ENCODE data around the gene AGAP1.

The AGAP1 gene

DNA sequence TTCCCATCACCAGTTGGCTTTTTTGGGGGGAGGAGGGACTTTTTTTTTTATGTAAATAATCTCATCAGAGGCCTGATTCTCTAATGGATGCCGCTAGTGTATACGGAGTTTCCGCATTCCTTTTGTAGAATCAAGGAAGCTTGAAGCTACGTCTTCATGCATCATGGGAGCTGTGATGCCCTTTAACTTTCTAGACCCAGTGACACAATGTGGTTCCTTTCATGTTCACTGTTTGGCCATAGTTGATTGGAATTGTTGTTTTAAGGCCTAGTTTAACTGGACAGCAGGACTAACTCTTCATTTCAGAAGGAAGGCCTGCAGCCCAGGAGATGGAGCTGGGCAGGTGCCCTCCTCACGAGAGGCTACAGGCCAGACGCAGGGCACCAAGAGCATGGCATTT lies 287.9 kb downstream of the AGAP1 start:
- no peak for DNase-seq

DNA sequence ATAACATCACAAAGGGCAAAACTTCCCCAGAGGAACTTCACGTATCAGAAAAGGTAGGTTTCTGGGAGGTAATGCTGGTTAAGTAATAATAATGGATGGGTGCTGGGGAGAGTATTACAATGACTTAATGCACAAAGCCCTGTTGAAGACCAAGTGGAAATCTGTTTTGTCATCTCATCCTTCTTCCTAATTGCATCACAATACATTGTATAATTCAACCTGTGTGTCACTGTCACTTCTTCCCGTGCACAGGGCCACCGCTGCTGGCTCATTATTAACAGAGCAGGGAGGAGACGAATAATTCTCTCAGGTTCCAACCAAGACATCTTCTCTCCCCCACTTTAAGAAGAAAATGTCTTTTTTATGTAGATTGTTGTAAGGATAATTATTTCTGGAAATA lies 290.9 kb downstream of the AGAP1 start:
- no peak for DNase-seq

DNA sequence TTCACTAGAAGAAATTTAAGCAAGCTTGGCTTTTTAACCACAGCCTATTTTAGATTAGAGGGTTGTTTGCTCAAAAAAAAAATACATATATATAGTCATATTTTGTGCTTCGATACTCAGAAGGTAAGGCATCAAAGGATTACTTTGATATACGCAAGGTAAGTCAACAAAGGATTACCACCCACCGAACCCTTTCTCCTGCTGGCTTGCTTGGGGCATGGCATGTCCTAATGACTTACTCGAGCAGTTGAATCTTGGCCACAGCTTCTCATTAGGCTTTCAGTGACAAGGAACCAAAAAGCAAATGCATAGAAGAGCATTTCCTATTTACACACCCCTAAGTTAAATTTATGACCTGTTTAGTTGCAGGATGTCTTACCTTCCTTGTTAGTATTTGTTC lies 295.7 kb downstream of the AGAP1 start:
- no peak for DNase-seq

DNA sequence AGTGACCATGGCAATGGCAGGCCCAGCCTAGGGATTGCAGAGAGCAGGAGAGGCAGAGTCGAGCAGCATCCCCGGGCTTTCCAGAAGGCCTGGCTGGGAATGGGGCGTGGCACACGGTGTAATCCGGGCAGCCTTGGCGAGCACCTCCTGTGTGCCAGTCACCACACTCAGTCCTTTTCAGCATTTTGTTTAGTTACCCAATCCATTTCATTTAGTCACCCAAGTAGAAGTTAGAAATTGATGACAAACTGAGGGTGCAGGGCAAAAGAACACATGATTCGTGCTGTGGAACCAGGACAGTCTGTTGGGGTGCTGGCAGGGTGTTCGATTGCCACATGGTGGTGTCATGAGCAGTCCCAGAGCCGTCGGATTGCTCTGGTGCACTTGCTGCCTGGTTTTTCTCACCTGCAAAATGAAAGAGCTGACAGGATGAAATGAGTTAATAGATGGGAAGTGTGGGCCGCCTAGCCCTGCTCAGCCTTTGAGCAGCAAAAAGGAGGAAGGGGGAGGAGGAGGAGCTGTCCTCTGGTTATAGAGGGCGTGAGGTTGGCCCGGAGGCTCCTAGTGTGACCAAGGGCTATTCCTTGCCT lies 299.4 kb downstream of the AGAP1 start:
- DNase-seq, result peak; percentile 28

DNA sequence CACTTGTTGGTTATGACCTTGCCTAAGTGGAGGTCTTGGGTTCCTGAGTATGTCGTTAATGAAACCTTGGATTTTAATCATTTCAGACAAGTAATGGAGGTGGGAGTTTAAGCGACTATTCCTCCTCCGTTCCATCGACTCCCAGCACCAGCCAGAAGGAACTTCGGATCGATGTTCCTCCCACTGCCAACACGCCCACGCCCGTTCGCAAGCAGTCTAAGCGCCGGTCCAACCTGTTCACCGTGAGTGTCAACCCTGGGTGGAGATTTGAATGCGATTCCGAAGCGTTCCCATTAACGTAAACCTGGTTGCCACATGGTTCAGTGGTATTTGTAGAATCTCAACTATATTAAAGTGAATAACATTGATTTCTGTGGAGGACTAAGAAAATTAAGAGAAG lies 305.4 kb downstream of the AGAP1 start:
- no peak for DNase-seq

DNA sequence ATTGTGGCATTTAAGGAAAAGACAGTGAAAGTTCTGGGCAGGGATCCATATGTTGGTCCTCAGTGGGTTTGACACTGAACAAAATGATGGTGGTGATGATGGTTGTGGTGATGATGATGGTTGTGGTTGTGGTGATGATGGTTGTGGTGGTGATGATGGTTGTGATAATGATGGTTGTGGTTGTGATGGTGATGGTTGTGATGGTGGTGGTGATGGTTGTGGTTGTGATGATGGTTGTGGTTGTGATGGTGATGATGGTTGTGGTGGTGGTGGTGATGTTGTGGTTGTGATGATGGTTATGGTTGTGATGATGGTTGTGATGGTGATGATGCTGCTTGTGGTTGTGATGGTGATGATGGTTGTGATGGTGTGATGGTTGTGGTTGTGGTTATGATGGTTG lies 308.7 kb downstream of the AGAP1 start:
- no peak for DNase-seq

DNA sequence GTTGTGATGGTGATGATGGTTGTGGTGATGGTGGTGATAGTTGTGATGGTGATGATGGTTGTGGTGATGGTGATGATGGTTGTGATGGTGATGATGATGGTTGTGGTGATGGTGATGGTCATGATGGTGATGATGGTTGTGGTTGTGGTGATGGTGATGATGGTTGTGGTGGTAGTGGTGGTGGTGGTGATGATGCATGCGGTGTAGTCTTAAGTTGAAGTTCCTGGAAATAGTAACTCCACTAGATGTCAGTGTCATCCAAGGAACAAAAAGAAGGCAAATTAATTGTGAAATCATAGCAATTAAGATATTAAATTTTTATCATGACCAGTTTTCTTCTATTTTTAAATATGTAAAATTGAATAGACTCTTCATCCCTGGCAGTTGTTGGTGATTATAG lies 309.2 kb downstream of the AGAP1 start:
- no peak for DNase-seq

DNA sequence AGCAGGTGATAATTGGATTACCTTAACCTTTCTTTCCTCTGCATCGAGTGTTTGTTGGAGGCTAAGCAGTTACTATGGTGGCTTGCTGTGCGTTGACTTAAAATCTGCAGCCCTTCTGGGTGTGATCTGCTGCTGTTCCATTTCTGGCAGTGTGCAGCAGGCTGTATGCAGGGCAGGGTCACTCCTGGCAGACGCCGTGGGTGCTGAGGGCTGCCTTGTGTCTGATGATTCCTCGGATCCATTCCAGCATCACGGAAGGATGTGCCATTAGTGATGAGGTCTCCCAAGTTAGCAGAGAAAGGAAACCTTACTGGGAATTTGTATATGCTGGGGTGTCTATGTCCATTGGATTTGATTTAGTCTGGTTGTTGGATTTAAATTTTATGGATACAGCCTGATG lies 310.8 kb downstream of the AGAP1 start:
- DNase-seq, result no peak

DNA sequence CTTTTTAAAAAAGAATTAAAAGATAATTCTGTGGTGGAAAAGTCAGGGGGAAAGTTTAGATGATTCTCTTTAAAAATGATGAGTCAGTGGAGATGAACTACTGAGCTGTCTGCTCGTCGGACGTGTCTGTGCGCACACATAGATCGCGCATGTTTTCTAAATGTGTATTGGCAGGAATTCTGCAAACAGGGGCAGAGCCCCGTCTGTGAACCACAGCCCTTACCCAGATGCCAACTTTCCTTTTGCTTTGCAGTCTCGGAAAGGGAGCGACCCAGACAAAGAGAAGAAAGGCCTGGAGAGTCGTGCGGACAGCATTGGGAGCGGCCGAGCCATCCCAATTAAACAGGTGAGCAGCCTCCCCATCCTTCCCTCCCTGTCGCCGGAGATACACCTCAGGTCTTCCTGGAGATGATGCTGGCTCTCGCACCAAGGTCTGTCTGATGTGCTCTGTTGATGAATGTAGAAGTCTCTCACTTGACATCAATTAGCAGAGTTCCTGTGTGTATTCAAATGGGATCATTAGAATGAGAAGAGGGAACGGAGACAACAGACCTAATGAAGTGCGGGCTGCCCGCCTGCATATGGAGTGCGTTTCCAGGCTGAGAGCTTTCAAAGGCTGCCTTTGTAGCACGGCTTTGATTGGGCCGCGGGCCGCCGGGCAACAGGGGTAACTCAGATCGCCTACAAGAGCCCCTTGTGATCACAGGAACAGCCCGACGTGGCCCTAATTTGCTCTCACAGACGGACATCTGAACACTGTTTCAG lies 313.3 kb downstream of the AGAP1 start:
- DNase-seq, result no peak

DNA sequence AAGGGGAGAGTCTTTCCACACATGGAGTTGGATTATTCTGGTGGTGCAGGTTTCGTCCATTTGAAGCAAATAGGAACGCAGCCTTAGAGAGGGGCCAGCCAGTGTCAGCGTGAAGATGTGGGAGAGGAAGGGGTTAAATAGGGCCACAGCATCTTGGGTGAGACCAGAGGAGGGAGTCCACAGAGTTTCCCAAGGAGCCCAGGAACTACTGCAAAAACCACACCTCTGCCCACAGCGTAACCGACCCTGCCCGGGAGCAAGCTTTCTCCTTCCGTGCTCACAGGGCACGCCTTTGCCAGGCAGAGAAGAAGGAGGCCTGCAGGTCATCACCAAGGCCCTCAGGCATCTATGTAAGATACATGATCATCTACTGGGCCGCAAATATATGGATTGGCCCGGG lies 314.5 kb downstream of the AGAP1 start:
- no peak for DNase-seq

DNA sequence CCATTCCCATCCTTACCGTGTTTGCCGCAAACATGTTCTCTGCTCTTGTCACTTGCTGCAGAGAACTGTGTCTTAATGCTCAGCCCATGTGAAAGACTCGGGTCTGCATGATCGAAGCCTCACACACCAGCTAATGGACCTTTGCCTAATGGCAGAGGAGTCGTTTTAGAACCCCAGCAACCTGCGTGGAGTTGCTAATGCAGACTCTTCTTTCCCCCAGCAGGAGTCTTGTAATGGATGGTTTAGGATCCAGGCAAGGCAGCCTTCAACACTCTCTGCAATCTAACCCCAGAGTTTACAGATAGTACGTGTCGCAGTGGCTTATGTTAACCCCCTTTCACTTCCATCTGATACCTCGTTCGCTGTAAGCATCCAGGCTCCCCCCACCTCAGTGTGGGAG lies 316.4 kb downstream of the AGAP1 start:
- no peak for DNase-seq

DNA sequence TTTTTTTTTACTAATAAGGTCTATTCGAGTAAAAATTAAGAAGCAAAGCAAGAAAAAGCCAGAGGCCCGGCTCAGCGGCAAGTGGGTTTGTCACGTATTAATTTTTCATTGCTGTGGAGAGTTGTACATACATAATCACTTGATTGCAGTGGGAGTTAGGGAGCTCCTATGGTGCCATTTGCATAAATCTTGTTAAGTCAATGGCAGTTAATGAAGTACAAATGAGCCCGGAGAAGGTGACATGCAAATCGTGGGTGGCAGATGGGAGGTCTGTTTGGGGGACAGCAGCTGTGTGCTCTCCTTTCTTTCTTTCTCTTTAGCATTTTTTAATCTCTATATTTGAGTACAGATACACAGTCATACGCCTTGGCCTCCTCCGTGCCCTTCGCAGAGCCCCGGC lies 317.0 kb downstream of the AGAP1 start:
- DNase-seq, result no peak

DNA sequence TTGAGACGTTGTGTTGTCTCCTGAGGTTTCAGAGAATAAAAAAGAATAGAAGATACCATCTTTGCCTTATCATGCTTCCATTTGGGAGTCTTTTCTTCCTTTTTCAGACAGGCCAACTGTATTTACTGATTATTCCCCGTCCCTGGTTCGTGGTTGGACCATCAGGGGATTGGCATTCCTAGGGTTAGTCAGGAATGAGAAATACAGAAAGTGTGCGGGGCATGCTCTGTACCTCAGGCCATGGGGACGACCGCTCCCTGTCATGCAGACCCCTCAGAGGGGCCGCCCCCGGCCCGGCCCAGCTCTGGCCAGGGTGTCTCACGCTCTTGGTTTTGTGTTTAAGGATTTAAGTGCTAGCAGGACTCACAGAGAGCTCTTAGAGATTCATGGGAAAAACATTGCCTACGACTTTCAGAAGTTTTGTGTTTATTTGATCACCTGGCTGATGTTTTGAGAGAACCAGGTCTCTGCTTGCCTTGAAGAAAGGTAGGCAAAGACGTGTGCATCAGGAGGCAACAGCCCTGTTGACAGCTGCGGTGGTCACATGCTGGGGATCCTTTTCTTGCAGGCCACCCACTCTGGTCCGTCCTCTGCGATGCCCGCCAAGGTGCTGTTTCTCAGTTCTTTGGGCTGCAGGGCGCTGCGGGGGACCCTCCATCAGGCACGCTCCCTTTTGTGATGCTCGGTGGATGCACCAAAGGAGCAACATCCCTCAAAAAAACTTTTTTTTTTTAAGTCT lies 317.8 kb downstream of the AGAP1 start:
- no peak for DNase-seq

DNA sequence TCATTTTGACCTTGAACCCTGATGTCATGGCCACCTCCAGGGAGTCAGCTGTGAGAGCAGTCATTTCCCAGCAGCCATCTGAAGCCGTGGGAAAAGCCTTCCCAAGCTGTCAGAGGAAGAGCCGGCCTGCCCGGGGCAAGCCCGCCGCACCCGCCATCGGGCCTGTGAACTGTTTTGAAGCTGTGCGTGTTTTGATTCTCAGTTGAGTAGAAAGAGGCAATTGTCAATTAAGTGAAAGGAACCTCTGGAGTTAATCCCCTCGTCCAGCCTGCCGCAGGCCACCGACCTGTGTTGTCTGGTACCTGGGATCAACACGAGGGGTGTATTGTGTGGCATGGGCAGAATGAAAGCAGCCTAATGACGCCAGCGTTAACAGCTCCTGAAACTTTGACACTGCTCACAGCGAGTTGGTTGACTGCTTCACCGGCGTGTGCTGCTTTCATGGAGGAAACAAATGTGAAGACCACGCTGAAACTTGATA lies 318.4 kb downstream of the AGAP1 start:
- DNase-seq, result no peak

DNA sequence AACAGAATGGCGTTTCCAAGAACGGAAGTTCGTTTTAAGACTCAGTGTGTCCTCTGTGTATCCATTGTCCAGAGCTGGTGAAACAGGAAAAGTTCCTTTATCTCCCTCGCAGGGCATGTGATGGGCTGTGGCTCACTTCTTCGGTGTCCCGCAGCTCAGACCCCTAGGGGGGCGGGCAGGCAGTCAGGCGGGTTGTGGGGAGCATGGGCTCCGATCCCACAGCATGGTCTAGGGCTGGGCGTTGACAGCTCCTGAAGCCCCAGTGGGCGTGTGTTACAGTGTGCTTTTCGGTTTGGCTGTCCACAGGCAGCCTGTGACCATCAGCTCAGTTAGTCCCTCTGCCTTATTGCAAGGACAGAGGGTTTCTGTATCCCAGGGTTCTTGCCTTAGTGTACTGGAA lies 319.6 kb downstream of the AGAP1 start:
- no peak for DNase-seq

DNA sequence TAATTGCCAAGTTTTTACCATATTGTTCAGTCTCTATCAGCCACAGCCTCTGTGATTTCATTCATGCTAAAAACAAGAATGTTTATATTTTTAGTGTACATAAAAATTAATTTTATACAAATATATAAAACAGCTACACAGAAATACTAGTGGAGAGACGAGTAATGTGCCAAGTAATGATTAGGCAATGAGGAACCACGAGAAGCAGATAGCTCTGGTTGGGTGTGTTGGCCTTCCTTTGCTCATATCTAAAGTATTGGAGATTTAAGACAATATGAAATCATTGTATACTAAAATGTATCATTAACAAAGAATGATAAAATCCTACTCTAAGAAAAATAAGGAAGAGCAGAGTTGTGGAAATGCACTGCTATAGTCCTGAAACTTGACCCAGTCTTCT lies 326.7 kb downstream of the AGAP1 start:
- DNase-seq, result no peak

DNA sequence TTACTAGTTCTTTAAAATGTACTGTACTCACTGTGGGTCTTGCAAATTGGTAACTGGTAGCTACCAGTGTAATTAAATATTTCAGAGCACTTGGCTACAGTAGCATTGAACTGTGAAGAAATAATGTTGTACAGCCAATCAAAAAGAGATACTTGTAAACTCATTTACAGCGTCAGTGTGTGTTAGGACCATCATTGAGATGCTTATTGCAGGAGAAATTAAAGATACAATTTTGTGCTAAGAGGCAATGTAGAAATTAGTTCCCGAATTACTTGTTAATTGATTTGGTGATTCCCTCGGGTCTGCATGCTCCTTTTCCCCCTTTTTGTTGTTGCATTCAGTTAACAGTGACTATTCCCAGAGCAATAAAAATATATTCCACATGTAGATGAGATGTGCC lies 330.5 kb downstream of the AGAP1 start:
- no peak for DNase-seq

DNA sequence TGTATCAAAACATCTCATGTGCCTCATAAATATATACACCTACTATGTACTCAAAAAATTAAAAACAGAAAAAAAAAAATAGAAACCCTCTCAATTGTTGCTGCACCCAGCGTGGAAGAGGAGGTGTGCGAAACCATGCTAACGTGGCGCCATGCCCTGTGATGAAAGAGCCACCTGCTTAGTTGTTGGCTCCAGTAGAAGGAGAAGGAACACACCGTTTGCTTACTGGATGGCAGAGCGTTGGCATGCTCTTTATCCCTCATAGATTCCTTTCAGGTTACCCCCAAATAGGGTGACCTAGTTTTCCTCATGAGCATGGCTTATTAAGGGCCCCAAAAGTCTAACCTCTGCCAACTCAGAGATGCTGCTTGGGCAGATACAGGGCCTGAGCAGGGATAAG lies 332.1 kb downstream of the AGAP1 start:
- no peak for DNase-seq

DNA sequence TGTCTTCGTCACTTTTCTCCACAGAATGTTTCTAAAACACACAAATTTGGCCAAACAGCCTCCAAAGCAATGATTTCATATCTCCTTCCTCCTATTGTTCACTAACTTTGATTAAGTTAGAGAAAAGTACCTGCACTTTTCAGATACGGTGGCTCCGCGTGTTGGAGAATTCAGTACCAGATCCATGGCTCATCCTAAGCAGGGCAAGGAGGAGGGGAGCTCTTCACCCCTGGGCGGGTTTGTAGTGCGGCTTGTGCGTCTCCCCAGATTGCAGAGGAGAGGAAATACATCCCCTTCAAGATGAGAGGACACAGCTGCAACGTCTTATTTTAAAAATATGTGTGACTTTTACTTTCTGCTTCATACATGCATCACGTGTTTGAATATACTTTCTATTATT lies 333.0 kb downstream of the AGAP1 start:
- DNase-seq, result no peak

DNA sequence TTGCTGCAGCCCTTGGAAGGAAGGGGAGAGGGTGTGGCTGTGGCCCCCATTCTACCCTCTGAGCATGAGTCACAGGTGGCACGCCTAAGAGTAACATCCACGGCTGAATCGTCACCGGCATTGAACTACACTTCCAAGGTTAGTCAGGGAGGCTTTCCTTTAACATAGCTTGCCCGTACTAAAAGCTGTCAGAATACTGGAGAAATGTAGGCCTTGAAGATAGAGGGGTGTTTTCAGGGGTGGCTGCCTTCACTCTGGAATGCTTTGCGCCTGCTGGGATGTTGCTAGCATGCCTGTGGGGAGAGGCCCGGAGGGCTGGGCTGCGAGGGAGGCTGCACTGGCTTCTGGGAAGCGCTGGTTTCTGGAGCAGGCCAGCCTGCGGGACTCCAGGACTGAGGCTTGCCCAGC lies 333.7 kb downstream of the AGAP1 start:
- DNase-seq, result no peak

DNA sequence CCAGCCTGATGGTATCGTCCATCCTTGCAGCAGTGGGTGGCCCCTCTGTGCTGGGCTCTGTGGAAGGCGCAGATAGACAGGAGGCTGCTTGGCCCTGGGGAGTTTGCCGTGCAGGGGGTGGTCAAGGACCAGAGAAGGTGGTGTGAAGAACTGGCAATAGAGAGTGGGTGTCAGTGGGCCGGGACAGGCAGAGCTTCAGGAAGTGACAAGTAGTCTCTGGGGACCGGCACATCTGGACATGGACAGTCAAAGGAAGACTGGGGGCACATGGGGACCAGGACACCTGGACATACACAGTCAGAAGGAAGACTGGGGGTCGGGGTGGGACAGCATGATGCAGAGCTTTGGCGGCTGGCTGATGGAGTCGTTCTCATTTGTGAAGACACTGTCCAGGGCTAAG lies 335.9 kb downstream of the AGAP1 start:
- no peak for DNase-seq

DNA sequence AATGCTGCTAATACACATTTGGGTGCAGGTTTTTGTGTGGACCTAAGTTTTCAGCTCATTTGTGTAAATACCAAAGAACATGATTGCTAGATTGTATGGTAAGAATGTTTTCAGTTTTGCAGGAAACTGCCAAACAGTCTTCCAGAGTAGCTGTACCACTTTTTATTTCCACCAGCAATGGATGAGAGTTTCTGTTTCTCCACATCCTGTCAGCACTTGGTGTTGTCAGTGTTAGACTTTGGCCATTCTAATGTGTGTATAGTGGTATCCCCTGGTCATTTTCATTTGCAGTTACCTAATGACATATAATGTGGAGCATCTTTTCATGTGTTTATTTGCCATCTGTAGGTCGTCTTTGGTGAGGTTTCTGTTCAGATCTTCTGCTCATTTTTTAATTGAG lies 337.9 kb downstream of the AGAP1 start:
- DNase-seq, result no peak

DNA sequence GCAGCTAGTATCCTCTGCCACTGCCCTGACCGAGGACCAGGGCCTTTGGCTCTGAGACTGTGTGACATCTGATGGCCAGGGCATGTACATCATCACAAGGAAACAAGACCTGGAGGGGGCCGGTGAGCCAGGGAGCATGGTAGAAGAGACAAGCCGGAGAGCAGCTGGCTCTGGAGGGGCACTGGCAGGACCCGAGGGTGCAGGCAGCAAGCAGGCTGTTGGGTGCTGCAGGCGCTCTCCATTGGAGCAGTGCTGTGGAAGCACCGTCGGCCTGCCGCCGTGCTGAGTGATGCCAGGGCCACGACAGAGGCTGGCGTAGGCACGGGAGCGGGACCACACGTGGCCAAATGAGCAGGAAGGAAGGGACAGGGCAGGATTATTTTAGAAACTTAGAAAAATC lies 339.1 kb downstream of the AGAP1 start:
- DNase-seq, result no peak

DNA sequence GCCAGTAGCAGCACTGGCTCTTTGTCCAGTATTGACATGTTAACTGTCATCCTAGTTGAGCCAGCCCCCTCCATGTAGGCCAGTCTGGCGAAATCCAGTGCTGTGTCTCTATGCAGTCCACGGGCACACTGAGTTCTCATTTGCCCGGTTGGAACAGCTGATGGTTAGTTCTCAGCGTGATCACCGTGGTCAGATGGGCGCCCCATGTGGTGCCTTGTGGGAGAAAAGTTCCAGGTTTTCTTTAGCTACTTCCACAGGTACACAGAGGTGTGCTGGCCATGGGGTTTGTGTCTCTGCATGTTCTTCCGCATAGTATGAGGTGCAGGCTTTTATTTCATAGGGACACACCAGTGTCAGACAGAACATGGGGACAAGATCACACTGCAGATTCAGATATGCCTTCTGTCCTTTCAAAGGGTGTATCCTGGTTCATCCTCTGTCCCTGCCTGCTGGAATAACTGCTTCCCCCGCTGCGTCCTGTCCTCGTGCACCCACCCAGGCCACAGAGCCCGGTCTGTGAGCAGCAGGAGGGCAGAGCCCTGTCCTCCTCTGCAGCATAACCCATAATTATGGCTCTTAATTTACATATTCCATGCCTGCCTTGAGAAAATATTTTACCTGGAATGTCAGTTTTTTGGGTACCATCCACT lies 340.3 kb downstream of the AGAP1 start:
- DNase-seq, result no peak
